SK-N-SH treated with all-trans-retinoic acid at 6 μM for 48 hours (cell line): Measurements from ENCODE around the gene DUOX2.
"Not testable (repeated sequence)": the region's sequence is repeated elsewhere in the genome, so short reads cannot be mapped to it uniquely, and the experiment has no call there.

ENCODE experiments used
- BACH2 ChIP-seq: fragments of 250-450 bp; sonication (Bioruptor Pico); IDR thresholded peaks from 2 replicates; pipeline ENCODE4 v1.9.0; 2021; ENCODE audit warnings: mild to moderate bottlenecking, borderline replicate concordance
- OSR1 ChIP-seq: fragments of 250-450 bp; sonication (Bioruptor Pico); IDR thresholded peaks from 2 replicates; pipeline ENCODE4 v1.8.0; 2022; ENCODE audit warnings: moderate library complexity, mild to moderate bottlenecking, inconsistent platforms
- ZFP30 ChIP-seq: fragments of 450-650 bp; formaldehyde crosslinking; IDR thresholded peaks from 2 replicates; pipeline ENCODE4 v1.5.0; 2022; ENCODE audit warnings: mild to moderate bottlenecking, moderate library complexity

- TF ChIP-seq ZFP30; OSR1 (CRISPR knock-in tag); BACH2 (CRISPR knock-in tag): not testable (repeated sequence)
Observed at GRCh38 chr15:45044270-45044669, 69.7 kb downstream of the DUOX2 start.
